Mesenchymal stem cell (in vitro differentiated cells and primary cell): ENCODE measurements around the gene NDUFB8.
A peak's percentile ranks its signal among the peaks of the same experiment; 100 is the strongest.

Experiments used
- DNase-seq: peaks from one replicate; pipeline ENCODE4 v3.0.0-alpha.2; 2013
- H2AFZ ChIP-seq: one replicate; pipeline ENCODE4 v1.6.1; 2013; ENCODE audit warnings: low read depth, mild to moderate bottlenecking, control low read depth, inconsistent platforms, low read length, moderate library complexity
- H2AK5ac ChIP-seq: 2 replicates; pipeline ENCODE4 v1.6.1; 2013; ENCODE audit warnings: low read length, moderate library complexity, mild to moderate bottlenecking, inconsistent platforms; ENCODE audit not compliant: severe bottlenecking
- H2BK120ac ChIP-seq: one replicate; pipeline ENCODE4 v1.6.1; 2013; ENCODE audit warnings: low read depth, mild to moderate bottlenecking, inconsistent platforms, low read length, moderate library complexity
- H2BK12ac ChIP-seq, 2 experiments: one replicate each; pipeline ENCODE4 v1.6.1; 2013; ENCODE audit warnings: inconsistent platforms in 2 of 2, low read length in 2 of 2, mild to moderate bottlenecking in 2 of 2, moderate library complexity in 2 of 2, control low read depth in 1 of 2
- H2BK15ac ChIP-seq: one replicate; pipeline ENCODE4 v1.6.1; 2013; ENCODE audit warnings: mild to moderate bottlenecking, low read depth, inconsistent platforms; ENCODE audit not compliant: poor library complexity, severe bottlenecking
- H2BK5ac ChIP-seq: 2 replicates; pipeline ENCODE4 v1.6.1; 2013; ENCODE audit warnings: low read depth, mild to moderate bottlenecking, low read length, control low read depth, inconsistent platforms; ENCODE audit not compliant: poor library complexity, severe bottlenecking
- H3K14ac ChIP-seq, 2 experiments: one replicate each; pipeline ENCODE4 v1.6.1; 2013; ENCODE audit warnings: inconsistent platforms in 2 of 2, low read length in 2 of 2, control low read depth in 1 of 2, mild to moderate bottlenecking in 1 of 2, moderate library complexity in 1 of 2
- H3K18ac ChIP-seq, 2 experiments: one replicate each; pipeline ENCODE4 v1.6.1; 2013; ENCODE audit warnings: inconsistent platforms in 2 of 2, low read length in 2 of 2, control low read depth in 1 of 2, low read depth in 1 of 2, mild to moderate bottlenecking in 1 of 2
- H3K23ac ChIP-seq, 2 experiments: one replicate each; pipeline ENCODE4 v1.6.1; 2013; ENCODE audit warnings: inconsistent platforms in 2 of 2, low read length in 2 of 2, mild to moderate bottlenecking in 2 of 2, moderate library complexity in 2 of 2, control low read depth in 1 of 2
- H3K27ac ChIP-seq: 2 replicates; pipeline ENCODE4 v1.5.1; 2013; ENCODE audit warnings: mild to moderate bottlenecking, moderate library complexity, low read length, control low read depth, inconsistent platforms; ENCODE audit not compliant: poor library complexity, severe bottlenecking
- H3K27me3 ChIP-seq, 2 experiments: 2 replicates each; pipeline versions ENCODE4 v1.6.1 to v1.7.0; 2013; ENCODE audit warnings: low read length in 2 of 2, mild to moderate bottlenecking in 2 of 2, moderate library complexity in 2 of 2, control low read depth in 1 of 2, inconsistent platforms in 1 of 2; ENCODE audit not compliant: control insufficient read depth in 1 of 2, insufficient read depth in 1 of 2
- H3K36me3 ChIP-seq, 2 experiments: 2 replicates each; pipeline versions ENCODE4 v1.6.1 to v1.7.0; 2013; ENCODE audit warnings: low read length in 2 of 2, control low read depth in 1 of 2, inconsistent platforms in 1 of 2, low read depth in 1 of 2, mild to moderate bottlenecking in 1 of 2; ENCODE audit not compliant: insufficient read depth in 2 of 2, control insufficient read depth in 1 of 2
- H3K4ac ChIP-seq, 2 experiments: one replicate each; pipeline ENCODE4 v1.6.1; 2013; ENCODE audit warnings: inconsistent platforms in 2 of 2, low read length in 2 of 2, mild to moderate bottlenecking in 2 of 2, moderate library complexity in 2 of 2, control low read depth in 1 of 2, low read depth in 1 of 2
- H3K4me1 ChIP-seq: 2 replicates; pipeline ENCODE4 v1.6.1; 2013; ENCODE audit warnings: low read depth, low read length, control low read depth; ENCODE audit not compliant: control insufficient read depth, insufficient read depth
- H3K4me2 ChIP-seq: 2 replicates; pipeline ENCODE4 v1.6.1; 2013; ENCODE audit warnings: low read length, mild to moderate bottlenecking, inconsistent platforms; ENCODE audit not compliant: poor library complexity, severe bottlenecking
- H3K4me3 ChIP-seq, 2 experiments: 2 replicates each; pipeline versions ENCODE4 v1.5.1 to v1.7.0; 2013; ENCODE audit warnings: low read length in 2 of 2, mild to moderate bottlenecking in 2 of 2, control low read depth in 1 of 2, low read depth in 1 of 2; ENCODE audit not compliant: insufficient read depth in 1 of 2
- H3K79me1 ChIP-seq: replicated peaks from 2 replicates; pipeline ENCODE4 v1.6.1; 2013; ENCODE audit warnings: mild to moderate bottlenecking, control low read depth, low read length, inconsistent platforms; ENCODE audit not compliant: poor library complexity, severe bottlenecking
- H3K9ac ChIP-seq: 2 replicates; pipeline ENCODE4 v1.7.0; 2013; ENCODE audit warnings: mild to moderate bottlenecking, low read length, moderate library complexity
- H3K9me3 ChIP-seq: 2 replicates; pipeline ENCODE4 v1.7.0; 2013; ENCODE audit warnings: mild to moderate bottlenecking, low read length; ENCODE audit not compliant: control insufficient read depth
- H4K8ac ChIP-seq: one replicate; pipeline ENCODE4 v1.6.1; 2013; ENCODE audit warnings: inconsistent platforms, mild to moderate bottlenecking, low read length, moderate library complexity
- H4K91ac ChIP-seq: one replicate; pipeline ENCODE4 v1.6.1; 2013; ENCODE audit warnings: mild to moderate bottlenecking, low read length, inconsistent platforms
- WGBS: methylation state at CpG from one replicate; pipeline ENCODE4 v1.1.7; 2013; ENCODE audit warnings: mixed read lengths; 5-methylcytosine and 5-hydroxymethylcytosine counted together

Gene NDUFB8

GRCh38 chr10:100481462-100482081 lies 48.1 kb downstream of the NDUFB8 start:
- no peaks in the 10 kb centered on the region for H3K79me1 ChIP-seq
- peak overlapping the region; percentile 69 for H3K4me2 ChIP-seq
- peak; percentile 85 for DNase-seq
- no peak overlapping the region for H4K8ac ChIP-seq
- H2AK5ac ChIP-seq: no peak overlapping the region
- no peak overlapping the region for H2BK15ac ChIP-seq
- no peak overlapping the region for H3K18ac ChIP-seq
- H3K4ac ChIP-seq: no peak overlapping the region
- no peak overlapping the region for H2AFZ ChIP-seq
- H3K4me1 ChIP-seq: peaks cover 15% of the 10 kb centered on the region
- 13% methylated on average over 15 of the region's 19 CpGs for WGBS
- H3K36me3 ChIP-seq: peaks cover 4 to 8% of the 10 kb centered on the region in 2 experiments
- no peak overlapping the region for H3K27ac ChIP-seq
- no peak overlapping the region for H2BK12ac ChIP-seq
- H4K91ac ChIP-seq: no peak overlapping the region
- H3K14ac ChIP-seq: peak overlapping the region in 1 of 2 experiments; percentile 69
- no peak overlapping the region for H3K23ac ChIP-seq
- H3K4me3 ChIP-seq: peak overlapping the region; percentile 21 to 73
- no peak overlapping the region for H2BK120ac ChIP-seq
- H2BK5ac ChIP-seq: no peak overlapping the region
- no peaks in the 10 kb centered on the region for H3K9me3 ChIP-seq
- peaks cover 58 to 82% of the 10 kb centered on the region in 2 experiments for H3K27me3 ChIP-seq
- peak overlapping the region; percentile 9 for H3K9ac ChIP-seq

- H2BK5ac ChIP-seq: no peak overlapping the region
- no peak overlapping the region for H3K4me3 ChIP-seq
- peaks cover 2 to 4% of the 10 kb centered on the region in 2 experiments for H3K36me3 ChIP-seq
- no peak overlapping the region for H2AK5ac ChIP-seq
- H4K8ac ChIP-seq: no peak overlapping the region
- DNase-seq: no peak
- WGBS: 54% methylated on average over 2 of the region's 2 CpGs
- H3K4me2 ChIP-seq: no peak overlapping the region
- H2AFZ ChIP-seq: no peak overlapping the region
- peaks cover 54 to 67% of the 10 kb centered on the region in 2 experiments for H3K27me3 ChIP-seq
- no peak overlapping the region for H4K91ac ChIP-seq
- H2BK120ac ChIP-seq: no peak overlapping the region
- H3K4ac ChIP-seq: no peak overlapping the region
- no peaks in the 10 kb centered on the region for H3K9me3 ChIP-seq
- H3K79me1 ChIP-seq: no peaks in the 10 kb centered on the region
- H3K23ac ChIP-seq: no peak overlapping the region
- H2BK12ac ChIP-seq: no peak overlapping the region
- H3K4me1 ChIP-seq: peaks cover 15% of the 10 kb centered on the region
- H3K9ac ChIP-seq: no peak overlapping the region
- no peak overlapping the region for H3K27ac ChIP-seq
- H2BK15ac ChIP-seq: no peak overlapping the region
- no peak overlapping the region for H3K18ac ChIP-seq
- H3K14ac ChIP-seq: no peak overlapping the region
Observed at GRCh38 chr10:100480002-100480401, 49.7 kb downstream of the NDUFB8 start.

- Histone ChIP-seq H3K9me3 (no peaks in the 10 kb centered on the region), H3K4me1 (peaks cover 15% of the 10 kb centered on the region), H2BK120ac (no peak overlapping the region), H3K18ac (no peak overlapping the region), H3K36me3 (peaks cover 0 to under 1% of the 10 kb centered on the region in 2 experiments), H3K79me1 (no peaks in the 10 kb centered on the region), H3K14ac (no peak overlapping the region), H4K8ac (no peak overlapping the region), H4K91ac (no peak overlapping the region), H3K27me3 (peaks cover 47 to 61% of the 10 kb centered on the region in 2 experiments), H3K4me2 (no peak overlapping the region), H2BK15ac (no peak overlapping the region), H2BK12ac (no peak overlapping the region), H3K4ac (no peak overlapping the region), H3K23ac (no peak overlapping the region), H3K4me3 (no peak overlapping the region), H2BK5ac (no peak overlapping the region), H3K9ac (no peak overlapping the region), H2AFZ (no peak overlapping the region), H2AK5ac (no peak overlapping the region), H3K27ac (no peak overlapping the region)
- WGBS: 9% methylated on average over 3 of the region's 4 CpGs
- no peak for DNase-seq
Observed at GRCh38 chr10:100479037-100479436, 50.6 kb downstream of the NDUFB8 start.

- Histone ChIP-seq H3K79me1 (no peaks in the 10 kb centered on the region), H3K14ac (no peak overlapping the region), H4K8ac (no peak overlapping the region), H2BK120ac (no peak overlapping the region), H2BK15ac (no peak overlapping the region), H2AK5ac (no peak overlapping the region), H4K91ac (no peak overlapping the region), H3K4me3 (no peak overlapping the region), H2AFZ (no peak overlapping the region), H2BK12ac (no peak overlapping the region), H3K9me3 (no peaks in the 10 kb centered on the region), H2BK5ac (no peak overlapping the region), H3K9ac (no peak overlapping the region), H3K27ac (no peak overlapping the region), H3K23ac (no peak overlapping the region), H3K4me2 (no peak overlapping the region), H3K18ac (no peak overlapping the region), H3K36me3 (no peaks in the 10 kb centered on the region), H3K27me3 (peaks cover 44 to 59% of the 10 kb centered on the region in 2 experiments), H3K4me1 (peaks cover 13% of the 10 kb centered on the region), H3K4ac (no peak overlapping the region)
- WGBS: 61% methylated on average over 4 of the region's 5 CpGs
- no peak for DNase-seq
Observed at GRCh38 chr10:100477970-100478369, 51.7 kb downstream of the NDUFB8 start.
